Measurements from ENCODE around the gene TNRC6C.
"Not testable (repeated sequence)": the region's sequence is repeated elsewhere in the genome, so short reads cannot be mapped to it uniquely, and the experiment has no call there.

The TNRC6C gene

DNA sequence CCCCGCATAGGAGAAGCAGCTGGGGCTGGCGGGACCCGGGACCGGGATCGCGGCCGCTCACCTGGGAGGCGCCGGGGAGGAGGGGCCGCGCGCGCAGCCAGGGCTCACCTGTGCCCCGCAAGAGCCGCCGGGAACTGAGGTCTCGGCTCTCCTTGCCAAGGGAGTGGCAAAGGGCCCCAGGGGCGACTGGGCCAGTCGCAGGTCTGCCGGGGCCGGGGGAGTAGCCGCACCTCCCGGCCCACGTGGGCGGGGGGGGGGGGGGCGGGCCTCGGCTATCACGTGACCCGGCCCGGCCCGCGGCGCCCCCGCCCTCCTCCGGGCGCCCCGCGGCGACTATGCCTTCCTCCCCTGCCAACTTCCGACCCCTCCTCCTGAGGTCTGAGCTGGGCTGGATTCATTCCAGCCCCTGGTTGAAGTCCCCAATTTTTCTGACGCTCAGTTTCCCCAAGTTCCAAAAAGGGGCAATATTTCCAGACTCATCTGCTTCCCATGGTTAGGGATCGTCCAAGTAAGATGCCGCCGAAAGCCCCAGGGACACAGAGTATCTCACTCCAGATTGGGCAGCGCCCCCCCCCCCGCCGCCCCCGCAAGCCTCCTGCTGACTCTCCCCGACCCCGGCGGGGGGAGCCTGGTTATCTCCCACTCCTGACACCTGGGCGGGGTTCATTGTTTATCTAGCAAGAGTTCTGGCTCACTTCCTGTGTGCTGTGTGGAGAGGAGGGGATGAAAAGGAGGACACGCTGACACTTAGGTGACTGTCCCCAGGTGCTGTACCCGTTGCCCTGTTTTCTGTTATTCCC, 170.2 kb downstream of the TNRC6C start, which contains the start of gene TMC6:
TSS of gene TMC6 (minus strand) at position 205 of the 800 bp plus-strand sequence. CDS start 1,923 bp downstream, outside the sequence.
- no peak for DNase-seq

DNA sequence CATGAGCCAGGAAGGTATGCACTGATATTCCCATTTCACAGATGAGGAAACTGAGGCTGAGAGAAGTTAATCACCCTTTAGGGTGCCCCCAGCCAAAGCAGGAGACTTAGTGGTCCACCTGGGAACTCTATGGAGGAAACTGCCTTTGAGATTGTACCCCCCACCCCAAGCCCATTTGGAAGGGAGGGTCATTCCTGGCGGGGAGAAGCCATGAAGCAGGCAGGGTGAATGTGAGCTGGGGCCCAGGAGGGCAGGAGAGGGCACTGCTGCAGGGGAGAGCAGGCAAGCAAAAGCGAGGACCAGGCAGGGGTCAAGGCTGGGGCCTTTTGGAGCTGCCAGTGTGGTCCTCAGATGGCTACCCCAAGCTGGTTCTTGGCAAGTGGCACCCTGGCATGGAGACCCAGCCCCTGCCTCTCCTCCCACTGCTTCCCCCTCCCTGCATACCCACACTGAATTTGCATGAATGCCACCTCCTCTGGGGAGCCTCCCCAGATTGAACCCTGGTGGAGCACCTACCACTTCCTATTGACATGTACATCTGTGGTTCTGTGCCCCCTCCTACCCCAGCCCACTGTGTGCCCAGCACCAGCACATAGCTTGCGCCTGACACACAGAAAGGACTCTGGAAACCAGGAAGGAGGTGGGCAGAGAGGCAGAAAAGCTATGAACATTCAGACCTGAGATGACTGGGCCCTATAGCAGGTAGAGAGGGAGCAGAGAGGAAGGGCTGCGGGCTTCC, 171.0 kb downstream of the TNRC6C start:
- DNase-seq = no peak

DNA sequence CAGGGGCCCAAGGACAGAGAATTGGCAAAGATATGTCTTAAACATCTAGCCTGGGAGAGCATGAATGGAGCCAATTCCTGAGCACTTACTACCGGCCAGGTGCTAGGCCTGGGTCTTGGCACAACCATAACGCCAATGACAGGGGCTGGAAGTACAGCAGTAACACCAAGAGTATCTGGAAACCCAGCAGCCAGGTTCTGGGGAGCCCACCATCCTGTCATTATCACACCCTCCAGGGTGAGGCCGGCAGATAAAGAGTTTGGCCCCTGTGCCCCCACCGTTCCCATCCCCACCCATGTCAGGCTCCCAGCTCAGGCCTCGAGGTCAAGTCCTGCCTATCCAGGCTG, 171.6 kb downstream of the TNRC6C start:
- no peak for DNase-seq

DNA sequence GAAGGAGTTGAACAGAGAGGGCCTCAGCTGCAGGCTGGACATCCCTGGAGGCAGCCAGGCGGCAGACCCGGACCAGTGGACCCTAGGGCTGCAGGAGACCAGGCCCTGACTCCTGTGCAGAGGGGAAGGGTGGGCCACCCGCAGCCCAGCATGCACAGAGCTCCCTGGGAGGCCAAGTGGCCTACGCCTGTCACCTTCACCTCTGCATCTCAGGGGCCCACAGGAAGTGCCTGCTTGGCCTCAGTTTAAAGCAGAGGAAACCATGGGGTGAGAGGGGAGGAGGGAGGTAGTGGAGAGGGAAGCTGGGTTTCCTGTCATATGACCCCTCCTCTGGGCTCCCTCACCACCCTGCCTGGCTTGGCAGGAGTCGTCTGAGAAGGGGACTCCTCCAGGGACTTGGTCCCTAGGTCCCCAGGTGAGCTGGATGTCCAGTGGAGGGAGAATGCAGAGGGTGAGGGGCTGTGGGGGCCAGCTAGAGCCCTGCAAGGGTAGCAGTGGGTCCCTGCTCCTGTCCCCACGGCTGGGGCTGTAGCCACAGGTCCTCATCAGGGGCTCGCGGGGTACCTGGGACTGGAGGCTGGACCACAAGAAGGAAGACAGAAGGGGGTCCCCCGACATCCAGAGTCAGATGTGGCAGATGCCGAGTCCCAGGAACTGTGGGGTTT, 172.1 kb downstream of the TNRC6C start, which contains the start of gene TMC8:
TSS of gene TMC8 (plus strand) at position 335 of the 665 bp plus-strand sequence. CDS start 818 bp downstream, outside the sequence.
- no peak for DNase-seq

DNA sequence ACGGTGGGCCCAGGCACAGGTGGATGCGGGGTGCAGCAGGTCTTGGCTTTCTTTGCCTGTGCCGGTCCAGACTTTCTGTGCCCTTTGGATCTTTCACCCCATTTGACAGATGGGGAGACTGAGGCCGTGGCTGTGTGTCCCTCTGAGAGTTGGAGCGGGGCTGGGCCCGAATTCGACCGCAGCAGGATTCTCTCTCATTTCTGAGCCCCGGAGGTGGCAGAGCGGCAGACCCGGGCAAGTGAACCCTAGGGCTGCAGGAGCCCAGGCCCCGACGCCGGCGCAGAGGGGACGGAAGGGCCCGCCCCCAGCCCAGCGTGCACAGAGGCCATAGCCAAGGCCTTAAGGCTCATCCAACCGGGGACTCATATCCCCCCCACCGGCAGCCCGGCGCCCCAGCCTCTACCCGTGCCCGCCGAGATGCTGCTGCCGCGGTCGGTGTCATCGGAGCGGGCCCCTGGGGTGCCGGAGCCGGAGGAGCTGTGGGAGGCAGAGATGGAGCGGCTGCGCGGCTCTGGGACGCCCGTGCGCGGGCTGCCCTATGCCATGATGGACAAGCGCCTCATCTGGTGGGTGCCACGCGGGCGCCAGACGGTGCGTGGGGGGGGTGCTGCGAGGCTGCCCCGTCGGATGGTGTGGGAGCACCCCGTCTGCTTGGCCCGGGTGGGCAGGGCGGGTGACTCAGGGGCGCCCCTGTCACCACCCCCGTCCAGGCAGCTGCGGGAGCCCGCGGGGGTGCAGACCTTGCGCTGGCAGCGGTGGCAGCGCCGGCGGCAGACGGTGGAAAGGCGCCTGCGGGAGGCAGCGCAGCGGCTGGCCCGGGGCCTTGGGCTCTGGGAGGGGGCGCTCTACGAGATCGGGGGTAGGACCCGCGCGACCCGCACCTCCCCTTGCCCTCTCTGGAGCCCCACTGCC, 172.9 kb downstream of the TNRC6C start:
- DNase-seq = no peak

DNA sequence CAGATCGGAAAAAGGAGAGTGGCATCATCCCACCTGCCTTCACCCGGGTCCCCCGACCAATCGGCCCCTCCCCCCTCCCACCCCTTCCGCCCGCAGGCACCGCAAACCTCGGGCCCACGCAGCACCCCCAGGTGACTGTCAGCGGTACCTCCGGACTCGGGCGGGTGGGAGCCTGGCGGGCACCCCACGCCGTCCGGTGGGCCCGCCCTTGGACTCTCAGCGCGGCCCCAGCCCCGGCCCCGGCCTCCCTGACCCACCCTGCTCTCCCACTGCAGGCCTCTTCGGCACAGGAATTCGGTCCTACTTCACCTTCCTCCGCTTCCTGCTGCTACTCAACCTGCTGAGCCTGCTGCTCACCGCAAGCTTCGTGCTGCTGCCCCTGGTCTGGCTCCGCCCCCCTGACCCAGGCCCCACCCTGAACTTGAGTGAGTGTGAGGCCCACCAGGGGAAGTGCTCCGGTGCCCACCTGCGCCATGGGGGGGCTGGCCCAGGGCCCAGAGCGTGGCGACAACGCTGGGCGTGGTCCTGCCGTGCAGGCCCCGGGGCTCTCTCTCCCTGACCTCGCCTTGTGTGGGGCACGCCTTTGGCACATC, 173.7 kb downstream of the TNRC6C start:
- no peak for DNase-seq

DNA sequence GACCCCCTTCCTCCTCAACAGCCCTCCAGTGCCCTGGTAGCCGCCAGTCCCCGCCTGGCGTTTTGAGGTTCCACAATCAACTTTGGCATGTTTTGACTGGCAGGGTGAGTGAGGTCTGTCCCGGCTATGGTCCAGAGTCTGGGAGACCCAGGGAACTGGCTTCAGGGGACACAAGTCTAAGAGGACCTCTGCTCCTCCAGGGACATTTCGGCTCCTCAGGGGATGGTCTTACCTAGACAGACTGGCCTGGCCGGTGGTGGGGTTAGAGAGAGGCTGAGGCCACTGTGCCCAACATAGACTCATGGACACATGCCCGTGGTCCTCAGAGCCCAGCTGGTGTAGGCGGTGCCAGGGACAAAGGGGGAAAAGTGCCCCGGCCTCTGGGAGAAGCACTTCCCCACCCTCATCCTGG, 174.3 kb downstream of the TNRC6C start:
- DNase-seq = no peak

DNA sequence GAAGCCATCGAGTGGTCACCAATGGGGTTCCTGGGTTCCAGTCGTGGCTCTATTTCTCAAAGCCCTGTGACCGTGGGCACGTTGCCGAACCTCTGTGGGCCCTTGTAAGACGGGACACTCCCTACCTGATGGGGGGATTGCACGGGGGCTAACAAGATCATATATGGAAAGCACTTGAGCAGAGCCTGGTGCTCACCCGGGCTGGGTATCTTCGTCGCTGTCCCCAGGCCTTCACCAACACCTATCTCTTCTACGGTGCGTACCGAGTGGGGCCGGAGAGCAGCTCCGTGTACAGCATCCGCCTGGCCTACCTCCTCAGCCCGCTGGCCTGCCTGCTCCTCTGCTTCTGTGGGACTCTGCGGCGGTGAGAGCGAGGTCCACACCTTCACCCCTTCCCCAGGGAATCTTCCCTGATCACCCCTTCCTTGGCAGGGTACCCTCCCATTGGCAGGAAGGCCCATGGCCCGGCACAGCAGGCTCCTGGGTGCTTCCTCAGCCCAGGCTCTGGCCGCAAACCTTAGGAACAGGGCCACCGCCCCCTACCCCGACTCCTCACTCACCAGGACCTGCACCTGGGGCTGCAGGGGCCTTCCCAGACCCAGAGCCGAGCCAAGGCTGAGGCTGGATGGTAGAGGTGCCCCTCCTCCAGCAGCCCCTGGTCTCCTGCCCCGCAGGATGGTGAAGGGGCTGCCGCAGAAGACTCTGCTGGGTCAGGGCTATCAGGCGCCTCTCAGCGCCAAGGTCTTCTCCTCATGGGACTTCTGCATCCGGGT, 174.9 kb downstream of the TNRC6C start:
- DNase-seq = no peak

DNA sequence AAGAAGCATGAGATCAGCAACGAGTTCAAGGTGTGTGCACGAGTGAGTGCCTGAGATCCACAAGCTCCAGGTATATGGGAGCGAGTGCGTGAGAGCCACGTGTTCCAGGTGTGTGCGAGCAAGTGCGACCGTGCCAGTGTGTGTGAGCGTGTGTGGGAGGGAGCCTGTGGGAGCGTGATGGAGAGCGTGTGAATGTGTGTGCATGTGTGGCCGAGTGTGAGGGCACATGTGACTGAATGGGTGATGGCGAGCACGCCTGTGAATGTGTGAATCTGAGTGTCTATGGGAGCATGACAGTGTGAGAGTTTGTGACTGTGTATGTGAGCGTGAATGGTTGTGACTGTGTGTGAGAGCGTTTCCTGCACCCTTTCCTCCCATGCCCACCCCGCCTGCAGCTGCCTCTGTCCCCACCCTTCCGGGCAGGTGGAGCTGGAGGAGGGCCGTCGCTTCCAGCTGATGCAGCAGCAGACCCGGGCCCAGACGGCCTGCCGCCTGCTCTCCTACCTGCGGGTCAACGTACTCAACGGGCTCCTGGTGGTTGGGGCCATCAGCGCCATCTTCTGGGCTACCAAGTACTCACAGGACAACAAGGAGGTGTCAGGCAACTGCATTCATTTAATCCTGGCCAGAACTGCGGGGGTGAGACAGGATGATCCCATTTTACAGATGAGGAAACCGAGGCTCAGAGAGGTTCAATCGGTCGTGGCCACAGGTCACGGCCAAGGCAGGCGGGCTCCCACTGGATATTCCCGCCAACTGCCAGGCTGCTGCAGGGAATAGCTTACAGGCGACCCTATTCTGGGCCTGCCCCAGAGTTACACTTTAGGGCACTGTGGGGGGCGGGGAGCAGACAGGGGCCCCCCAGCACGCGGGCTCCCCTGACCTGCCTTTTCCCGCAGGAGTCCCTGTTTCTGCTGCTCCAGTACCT, 175.7 kb downstream of the TNRC6C start:
- no peak for DNase-seq

DNA sequence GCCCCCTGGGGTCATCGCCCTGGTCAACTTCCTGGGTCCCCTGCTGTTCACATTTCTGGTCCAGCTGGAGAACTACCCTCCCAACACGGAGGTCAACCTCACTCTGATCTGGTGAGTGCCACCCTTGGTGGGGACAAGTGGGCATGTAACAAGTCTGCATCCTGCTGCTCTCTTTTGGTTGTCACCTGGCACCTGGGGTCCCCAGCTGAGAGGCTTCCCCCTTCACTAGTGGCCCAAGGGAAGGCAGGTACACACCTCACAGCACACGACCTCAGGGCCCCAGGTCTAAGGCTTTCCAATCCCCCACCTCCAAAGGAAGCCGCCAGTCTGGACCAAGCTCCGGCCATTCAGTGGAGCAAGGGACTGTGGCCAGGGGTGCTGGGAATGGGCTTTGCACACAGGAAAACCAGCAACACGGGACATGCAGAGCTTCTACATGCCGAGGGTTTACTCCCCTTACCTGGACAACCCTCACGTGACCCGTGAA, 176.4 kb downstream of the TNRC6C start:
- DNase-seq = no peak

DNA sequence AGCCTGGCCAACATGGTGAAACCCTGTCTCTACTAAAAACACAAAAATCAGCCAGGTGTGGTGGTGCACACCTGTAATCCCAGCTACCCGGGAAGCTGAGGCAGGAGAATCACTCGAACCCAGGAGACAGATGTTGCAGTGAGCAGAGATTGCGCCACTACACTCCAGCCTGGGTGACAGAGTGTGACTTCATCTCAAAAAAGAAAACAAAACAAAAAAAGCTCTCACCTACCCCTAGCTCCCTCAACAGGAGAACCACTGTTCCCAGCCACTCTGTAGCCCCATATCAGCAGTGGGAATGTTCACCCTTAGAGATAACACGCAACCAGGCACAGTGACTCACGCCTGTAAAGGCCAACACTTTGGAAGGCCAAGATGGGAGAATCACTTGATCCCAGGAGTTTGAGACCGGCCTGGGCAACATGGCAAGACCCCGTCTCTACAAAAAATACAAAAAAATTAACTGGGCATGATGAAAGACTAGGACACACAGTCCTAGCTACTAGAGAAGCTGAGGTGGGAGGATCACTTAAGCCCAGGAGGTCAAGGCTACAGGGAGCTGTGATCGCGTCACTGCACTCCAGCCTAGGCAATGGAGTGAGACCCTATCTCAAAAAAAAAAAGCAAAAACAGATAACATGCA, 177.5 kb downstream of the TNRC6C start:
- DNase-seq = no peak

DNA sequence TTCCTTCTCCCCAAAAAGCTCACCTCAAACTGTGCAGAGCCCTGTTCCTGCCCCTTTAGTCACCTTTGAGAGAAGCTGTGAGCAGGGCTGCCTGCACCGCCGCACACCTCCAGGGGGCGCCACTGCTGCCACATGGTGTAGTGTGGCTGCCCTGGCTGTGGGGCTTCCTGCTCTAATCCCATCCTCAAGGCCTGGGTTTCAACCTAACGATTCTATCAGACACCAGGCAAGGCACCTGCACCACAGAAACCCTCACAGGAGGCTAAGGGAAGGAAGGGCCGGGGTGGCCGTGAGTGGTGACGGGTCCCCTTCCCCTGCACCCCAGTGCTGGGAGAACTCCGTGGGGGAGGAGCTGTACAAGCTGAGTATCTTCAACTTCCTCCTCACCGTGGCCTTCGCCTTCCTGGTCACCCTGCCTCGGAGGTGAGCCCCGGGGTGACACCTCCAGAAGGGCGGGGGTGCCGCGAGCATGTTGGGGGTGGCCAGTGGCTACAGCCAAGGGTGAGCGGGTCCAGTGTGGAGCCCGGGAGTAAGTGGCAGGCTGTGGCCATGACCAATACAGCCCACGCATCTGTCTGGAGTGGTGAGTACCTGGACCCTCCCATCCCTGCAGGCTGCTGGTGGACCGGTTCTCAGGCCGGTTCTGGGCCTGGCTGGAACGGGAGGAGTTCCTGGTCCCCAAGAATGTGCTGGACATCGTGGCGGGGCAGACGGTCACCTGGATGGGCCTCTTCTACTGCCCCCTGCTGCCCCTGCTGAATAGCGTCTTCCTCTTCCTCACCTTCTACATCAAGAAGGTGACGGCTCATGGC, 179.1 kb downstream of the TNRC6C start:
- DNase-seq = no peak

DNA sequence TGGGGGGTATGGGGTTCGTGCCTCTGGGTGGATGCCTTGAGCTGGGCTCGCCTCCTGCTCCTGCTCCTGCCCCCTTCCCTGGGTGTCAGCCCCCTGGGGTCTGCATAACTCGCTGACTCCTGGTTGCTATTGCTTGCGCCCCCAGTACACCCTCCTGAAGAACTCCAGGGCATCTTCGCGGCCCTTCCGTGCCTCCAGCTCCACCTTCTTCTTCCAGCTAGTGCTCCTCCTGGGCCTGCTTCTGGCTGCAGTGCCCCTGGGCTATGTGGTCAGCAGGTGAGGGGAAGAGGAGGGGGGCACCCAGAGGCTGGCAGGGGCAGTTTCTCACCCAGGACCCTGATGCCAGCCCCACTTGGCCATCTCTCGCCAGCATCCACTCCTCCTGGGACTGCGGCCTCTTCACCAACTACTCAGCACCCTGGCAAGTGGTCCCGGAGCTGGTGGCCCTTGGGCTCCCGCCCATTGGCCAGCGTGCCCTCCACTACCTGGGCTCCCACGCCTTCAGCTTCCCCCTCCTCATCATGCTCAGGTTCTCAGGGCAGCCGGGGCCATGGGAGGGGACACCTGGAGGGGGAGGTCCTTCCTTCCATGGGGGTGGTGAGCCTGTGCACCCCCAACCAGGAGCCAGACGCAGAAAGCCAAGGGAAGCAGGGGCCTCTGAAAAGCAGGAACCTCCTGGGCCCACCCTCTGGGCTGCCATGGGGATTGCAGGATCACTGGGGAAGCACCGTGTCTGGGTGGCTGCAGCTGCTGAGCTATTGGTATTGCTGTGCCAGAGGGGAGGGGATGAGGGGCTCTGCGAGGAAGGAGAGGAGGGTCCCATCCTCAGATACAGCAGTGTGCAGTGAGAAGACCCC, 179.9 kb downstream of the TNRC6C start:
- no peak for DNase-seq

DNA sequence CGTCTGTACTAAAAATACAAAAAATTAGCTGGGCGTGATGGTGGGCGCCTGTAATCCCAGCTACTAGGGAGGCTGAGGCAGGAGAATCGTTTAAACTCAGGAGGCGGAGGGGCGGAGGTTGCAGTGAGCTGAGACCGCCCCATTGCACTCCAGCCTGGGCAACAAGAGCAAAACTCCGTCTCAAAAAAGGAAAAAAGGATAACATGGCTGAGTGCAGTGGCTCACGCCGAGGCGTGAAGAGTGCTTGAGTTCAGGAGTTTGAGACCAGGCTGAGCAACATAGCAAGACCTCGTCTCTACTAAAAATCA, 181.3 kb downstream of the TNRC6C start:
- not testable (repeated sequence) for DNase-seq

DNA sequence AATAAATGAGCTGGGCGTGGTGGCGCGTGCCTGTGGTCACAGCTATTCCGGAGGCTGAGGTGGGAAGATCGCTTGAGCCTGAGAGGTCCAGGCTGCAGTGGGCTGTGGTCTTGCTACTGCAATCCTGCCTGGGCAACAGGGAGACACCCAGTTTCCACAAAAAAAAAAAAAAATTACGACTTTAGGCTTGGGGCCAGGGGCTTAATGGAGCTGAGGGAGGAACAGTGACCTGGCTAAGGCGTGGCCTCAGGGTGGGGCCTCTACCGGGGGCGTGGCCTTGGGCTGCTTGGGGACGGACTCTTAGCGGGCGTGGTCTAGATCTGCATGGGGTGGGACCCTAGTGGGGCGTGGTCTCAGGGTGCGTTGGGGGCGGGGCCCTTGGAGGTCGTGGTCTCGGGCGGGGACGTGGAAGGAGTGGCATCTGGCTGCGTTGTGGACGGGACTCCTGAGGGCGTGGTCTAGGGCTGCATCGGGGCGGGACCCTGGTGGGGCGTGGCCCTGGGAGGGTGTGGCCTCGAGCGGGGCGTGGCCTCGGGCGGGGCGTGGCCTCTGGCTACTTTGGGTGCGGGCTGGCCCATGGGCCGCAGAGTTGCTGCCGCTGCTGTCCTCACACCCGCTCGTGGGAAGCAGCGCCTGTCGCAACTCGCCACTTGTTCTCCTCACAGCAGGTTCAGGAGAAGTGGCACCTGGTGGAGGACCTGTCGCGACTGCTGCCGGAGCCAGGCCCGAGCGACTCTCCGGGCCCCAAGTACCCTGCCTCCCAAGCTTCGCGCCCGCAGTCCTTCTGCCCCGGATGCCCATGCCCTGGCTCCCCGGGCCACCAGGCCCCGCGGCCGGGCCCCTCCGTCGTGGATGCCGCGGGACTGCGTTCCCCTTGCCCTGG, 181.9 kb downstream of the TNRC6C start:
- DNase-seq = peak; percentile 23

DNA sequence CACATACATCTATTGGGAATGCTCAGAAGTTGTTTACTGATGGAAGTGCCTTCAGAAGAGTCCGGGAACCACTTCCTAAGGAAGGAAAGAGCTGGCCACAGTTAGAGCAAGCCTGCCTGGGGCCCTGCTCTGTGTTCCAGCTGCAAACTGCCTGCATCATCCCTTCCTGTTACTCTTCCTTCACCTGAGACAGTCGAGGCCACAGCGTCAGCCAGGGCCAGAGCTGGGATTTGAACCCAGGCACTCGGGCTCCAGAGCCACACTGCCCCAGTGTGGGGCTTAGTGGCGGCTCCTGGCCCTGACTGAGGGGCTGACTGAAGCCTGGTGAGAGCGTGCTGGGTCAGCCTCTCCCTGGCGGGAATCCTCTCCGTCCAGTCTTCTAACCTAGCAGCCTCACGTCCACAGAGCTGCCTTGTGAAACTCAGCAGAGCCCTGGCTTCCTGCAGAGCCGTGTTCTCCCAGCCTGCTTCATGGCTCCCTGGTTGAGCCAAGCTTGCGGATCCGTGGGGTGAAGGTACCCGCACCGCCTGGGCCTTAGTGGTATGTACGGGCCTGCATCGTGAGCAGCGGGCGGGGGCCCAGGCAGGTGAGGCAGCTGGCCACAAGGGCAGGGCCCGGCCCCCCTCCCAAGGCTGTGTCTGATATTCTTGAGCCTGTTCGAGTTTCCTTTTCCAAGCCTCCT, 183.1 kb downstream of the TNRC6C start:
- no peak for DNase-seq
